ENCODE results near the gene DNAJB6. TPM values are rescaled to one million over a fixed set of nuclear protein-coding genes. Genes with fewer than 3 reads are reported as not detected.

DNAJB6 gene
- total RNA-seq, 1 donor from 2014 or later, result 74.3 TPM

DNA sequence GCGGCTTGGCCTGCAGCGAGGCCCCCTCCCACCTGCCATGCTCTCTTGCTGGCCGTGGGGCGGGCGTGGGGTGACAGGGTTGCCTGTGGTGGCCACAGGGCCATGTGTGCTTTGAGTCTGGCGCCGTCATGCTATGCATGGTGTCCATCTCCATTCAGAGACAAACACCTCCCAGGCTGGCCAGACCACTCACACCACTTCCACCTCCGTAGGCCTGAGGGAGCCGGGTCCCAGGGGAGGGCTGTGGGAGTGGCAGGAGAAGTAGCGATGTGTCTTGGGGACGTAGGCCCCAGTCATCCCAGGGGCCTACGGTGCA, 65.5 kb downstream of the DNAJB6 start:
- Mint-ChIP-seq H3K27me3 (no peaks in the 10 kb centered on the region), H3K9me3 (no peaks in the 10 kb centered on the region), H3K4me3 (no peak overlapping the region), H3K4me1 (peaks cover 9% of the 10 kb centered on the region), H3K27ac (no peak overlapping the region), H3K36me3 (ENCODE audit: low read depth) (peaks cover 55% of the 10 kb centered on the region)
- ChIA-PET CTCF (no interaction called here), POLR2A (no interaction called here)
- intact Hi-C loops (cut with micrococcal nuclease), result no loop called here
- no peak for ATAC-seq (ENCODE audit: low read depth)
- no peak for DNase-seq
- TF ChIP-seq, protein P1, sequence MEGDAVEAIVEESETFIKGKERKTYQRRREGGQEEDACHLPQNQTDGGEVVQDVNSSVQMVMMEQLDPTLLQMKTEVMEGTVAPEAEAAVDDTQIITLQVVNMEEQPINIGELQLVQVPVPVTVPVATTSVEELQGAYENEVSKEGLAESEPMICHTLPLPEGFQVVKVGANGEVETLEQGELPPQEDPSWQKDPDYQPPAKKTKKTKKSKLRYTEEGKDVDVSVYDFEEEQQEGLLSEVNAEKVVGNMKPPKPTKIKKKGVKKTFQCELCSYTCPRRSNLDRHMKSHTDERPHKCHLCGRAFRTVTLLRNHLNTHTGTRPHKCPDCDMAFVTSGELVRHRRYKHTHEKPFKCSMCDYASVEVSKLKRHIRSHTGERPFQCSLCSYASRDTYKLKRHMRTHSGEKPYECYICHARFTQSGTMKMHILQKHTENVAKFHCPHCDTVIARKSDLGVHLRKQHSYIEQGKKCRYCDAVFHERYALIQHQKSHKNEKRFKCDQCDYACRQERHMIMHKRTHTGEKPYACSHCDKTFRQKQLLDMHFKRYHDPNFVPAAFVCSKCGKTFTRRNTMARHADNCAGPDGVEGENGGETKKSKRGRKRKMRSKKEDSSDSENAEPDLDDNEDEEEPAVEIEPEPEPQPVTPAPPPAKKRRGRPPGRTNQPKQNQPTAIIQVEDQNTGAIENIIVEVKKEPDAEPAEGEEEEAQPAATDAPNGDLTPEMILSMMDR (IDR thresholded peaks at IDR 0.05), result no peak

DNA sequence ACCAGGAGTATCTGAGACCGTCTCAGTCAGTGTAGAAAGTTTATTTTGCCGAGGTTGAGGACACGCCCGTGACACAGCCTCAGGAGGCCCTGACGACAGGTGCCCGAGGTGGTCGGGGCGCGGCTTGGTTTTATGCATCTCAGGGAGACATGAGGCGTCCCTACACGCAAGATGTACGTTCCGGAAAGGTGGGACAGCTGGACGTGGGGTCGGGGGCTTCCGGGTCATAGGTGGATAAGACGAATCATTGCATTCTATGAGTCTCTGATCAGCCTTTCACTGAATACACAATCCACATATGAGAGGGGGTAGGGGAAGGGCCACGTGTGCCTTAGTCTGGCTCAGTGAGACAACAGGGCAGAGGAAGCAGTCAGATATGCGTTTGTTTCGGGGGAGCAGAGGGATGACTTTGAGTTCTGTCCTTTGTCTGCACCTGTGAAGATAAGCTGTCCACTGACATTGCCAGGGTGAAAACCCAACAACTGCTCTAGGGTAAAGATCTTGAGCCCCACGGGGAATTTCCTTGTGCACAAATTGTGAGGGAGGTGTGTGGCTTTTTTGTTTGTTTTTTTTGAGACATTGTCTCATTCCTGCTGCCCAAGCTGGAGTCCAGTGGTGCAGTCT, 66.2 kb downstream of the DNAJB6 start:
- TF ChIP-seq, protein P1 (IDR thresholded peaks at IDR 0.05), result no peak
- Mint-ChIP-seq H3K4me3 (no peak overlapping the region), H3K27me3 (no peaks in the 10 kb centered on the region), H3K36me3 (ENCODE audit: low read depth) (peaks cover 56% of the 10 kb centered on the region), H3K27ac (no peak overlapping the region), H3K9me3 (no peaks in the 10 kb centered on the region), H3K4me1 (peaks cover 4% of the 10 kb centered on the region)
- intact Hi-C loops (cut with micrococcal nuclease), result no loop called here
- no peak for ATAC-seq (ENCODE audit: low read depth)
- ChIA-PET CTCF (no interaction called here), POLR2A (no interaction called here)
- DNase-seq, result no peak

DNA sequence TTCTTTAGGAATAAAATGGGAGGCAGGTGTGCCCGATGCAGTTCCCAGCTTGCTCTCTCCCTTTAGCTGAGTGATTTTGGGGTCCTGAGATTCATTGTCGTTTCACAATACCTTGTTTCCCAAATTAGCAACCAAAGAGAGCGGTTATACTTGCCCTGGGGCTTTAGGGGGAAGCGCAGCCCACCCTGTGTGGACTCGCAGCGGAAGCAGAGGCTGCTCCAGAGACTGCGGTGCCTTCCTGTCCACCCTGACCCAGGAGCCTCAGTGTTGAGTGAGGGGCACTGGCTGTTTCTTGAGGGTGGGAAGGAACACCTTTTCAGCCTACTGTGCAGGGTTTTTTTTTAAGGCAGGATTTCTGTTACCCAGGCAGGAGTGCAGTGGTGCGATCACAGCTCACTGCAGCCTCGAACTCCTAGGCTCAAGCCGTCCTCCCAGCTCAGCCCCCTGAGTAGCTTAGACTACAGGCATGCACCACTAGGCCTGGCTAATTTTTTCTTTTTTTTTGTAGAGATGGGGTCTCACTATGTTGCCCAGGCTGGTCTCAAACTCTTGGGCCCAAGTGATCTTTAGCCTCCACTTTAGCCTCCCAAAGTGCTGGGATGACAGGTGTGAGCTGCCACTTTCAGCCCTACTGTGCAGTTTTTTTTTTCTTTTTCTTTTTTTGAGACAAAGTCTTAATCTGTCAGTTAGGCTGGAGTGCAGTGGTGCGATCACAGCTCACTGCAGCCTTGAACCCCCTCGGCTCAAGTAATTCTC, 67.0 kb downstream of the DNAJB6 start:
- Mint-ChIP-seq H3K36me3 (ENCODE audit: low read depth) (peaks cover 55% of the 10 kb centered on the region), H3K27me3 (no peaks in the 10 kb centered on the region), H3K27ac (no peak overlapping the region), H3K4me1 (no peaks in the 10 kb centered on the region), H3K9me3 (no peaks in the 10 kb centered on the region), H3K4me3 (no peak overlapping the region)
- DNase-seq (no peak), ATAC-seq (ENCODE audit: low read depth) (no peak)
- POLR2A ChIA-PET, result no interaction called here
- TF ChIP-seq, protein P1 (IDR thresholded peaks at IDR 0.05), result no peak
- intact Hi-C loops (cut with micrococcal nuclease), result no loop called here
- CTCF ChIA-PET, result no interaction called here

DNA sequence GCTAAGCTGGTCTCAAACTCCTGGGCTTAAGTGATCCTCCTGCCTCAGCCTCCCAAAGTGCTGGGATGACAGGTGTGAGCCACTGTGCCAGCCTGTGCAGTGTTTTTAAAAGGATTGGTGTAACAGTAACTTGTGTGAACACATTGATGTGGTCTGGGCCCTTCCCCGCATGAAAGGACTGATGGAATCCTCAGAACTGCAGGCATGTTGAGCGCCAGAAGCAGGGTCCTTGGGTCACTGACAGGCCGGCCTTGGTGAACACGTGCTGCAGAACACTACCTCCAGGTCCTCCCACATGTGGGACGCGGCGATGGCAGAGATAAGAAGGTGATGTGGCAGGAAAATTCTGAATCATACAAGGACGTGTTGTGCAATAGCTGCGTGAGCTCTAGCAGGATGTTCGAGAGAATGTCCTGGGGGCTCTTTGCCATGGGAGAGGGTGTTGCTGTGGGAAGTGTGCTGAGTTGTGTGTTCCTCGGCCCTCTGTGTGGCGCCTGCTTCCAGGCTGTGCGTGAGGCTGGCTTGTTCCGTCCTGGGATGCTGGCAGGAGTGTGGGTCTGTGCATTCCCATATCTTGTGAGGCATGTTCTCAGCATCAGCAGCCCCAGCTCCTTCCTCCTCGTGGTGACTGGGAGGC, 68.2 kb downstream of the DNAJB6 start:
- no peak overlapping the region for H3K4me3 Mint-ChIP-seq
- POLR2A ChIA-PET, result no interaction called here
- TF ChIP-seq, protein P1 (IDR thresholded peaks at IDR 0.05), result no peak
- no peak for ATAC-seq (ENCODE audit: low read depth)
- H3K27me3 Mint-ChIP-seq, result no peaks in the 10 kb centered on the region
- intact Hi-C loops (cut with micrococcal nuclease), result no loop called here
- H3K9me3 Mint-ChIP-seq, result no peaks in the 10 kb centered on the region
- no peaks in the 10 kb centered on the region for H3K4me1 Mint-ChIP-seq
- CTCF ChIA-PET, result no interaction called here
- DNase-seq, result no peak
- H3K36me3 Mint-ChIP-seq (ENCODE audit: low read depth), result peaks cover 51% of the 10 kb centered on the region
- H3K27ac Mint-ChIP-seq, result no peak overlapping the region

DNA sequence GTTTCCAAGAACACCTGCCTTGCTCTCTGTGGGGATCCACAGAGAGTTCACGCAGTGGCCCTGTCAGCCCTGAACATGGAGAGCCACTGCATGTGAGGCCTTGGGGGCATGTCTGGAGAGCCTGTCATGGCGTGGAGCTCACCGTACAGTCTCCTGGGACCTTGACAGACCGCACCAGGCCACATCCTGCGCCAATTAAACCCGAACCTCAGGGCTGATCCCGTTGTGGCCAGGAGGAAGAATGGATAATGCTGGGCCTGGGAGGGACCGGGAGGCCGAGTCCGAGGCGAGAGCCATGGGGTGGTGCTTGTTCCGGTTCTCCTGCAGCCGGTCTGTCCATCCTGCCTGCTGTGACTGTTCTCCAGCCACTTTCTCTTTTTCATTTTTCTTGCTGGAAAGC, 68.7 kb downstream of the DNAJB6 start:
- ChIA-PET POLR2A (no interaction called here), CTCF (no interaction called here)
- H3K4me3 Mint-ChIP-seq, result no peak overlapping the region
- DNase-seq (no peak), ATAC-seq (ENCODE audit: low read depth) (no peak)
- TF ChIP-seq, protein P1 (IDR thresholded peaks at IDR 0.05), result no peak
- intact Hi-C loops (cut with micrococcal nuclease), result no loop called here
- no peaks in the 10 kb centered on the region for H3K27me3 Mint-ChIP-seq
- H3K36me3 Mint-ChIP-seq (ENCODE audit: low read depth), result peaks cover 48% of the 10 kb centered on the region
- no peaks in the 10 kb centered on the region for H3K9me3 Mint-ChIP-seq
- no peak overlapping the region for H3K27ac Mint-ChIP-seq
- no peaks in the 10 kb centered on the region for H3K4me1 Mint-ChIP-seq
